Measurements from ENCODE around the gene BLNK. TPM values are rescaled to one million over a fixed set of nuclear protein-coding genes. Genes with fewer than 3 reads are reported as not detected.
"Not testable (repeated sequence)": the region's sequence is repeated elsewhere in the genome, so short reads cannot be mapped to it uniquely, and the experiment has no call there.

Gene BLNK
- total and polyA plus RNA-seq, 8 donors = 1.3 to 38.5 (median 21.1) TPM

DNA sequence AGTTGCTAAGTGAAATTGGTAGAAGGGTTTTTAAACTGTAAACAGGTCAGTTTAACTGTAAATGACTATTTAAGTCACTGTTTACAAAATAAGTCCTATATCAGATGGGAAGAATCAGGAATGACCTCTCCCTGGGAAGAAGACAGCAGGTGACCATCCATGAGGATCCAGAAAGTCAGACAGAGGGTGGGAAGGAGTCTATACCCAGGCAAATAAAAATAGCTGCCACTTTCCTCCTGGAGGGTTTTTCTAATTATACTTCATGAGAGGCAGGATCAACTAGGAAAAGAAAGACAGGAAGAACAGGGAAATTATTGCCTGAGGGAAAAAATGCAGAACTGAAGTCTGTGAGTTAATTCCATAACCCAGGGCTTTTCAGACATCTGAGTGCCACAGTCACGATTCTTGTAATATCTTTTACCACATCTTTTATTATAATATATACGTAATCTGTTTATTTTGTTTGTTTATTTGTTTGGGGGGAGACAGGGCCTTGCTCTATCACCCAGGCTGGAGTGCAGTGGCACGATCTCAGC lies 39.9 kb upstream of the BLNK start:
- 70 to 83% (median 79%) methylated on average over 3 of the region's 3 CpGs for WGBS, 5 donors
- intact Hi-C loops (cut with DNase I; ENCODE audit: low total_unique reads) = no loop called here

DNA sequence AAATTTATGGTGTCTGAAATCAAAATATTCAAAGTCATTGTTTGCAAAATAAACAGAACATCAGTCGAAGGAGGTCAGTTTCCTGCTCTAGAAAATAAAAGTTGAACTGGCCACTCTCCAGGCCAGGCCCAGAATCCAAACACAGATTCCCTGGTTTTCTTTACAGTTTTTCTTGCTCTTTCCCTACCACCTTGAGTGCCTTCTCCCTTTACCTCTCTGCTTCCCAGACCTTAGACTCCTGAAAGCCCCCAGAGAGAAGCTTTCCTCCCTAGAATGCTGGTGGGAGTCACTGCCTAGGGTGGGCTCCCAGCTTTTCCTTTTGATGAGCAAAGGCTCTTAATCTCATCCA lies 38.9 kb upstream of the BLNK start:
- no peak for DNase-seq
- Histone ChIP-seq H3K4me1 (peaks cover 0 to 18% (median 13%) of the 10 kb centered on the region in 4 donors), H3K27ac (no peak overlapping the region), H3K27me3 (no peaks in the 10 kb centered on the region), H3K9me3 (no peaks in the 10 kb centered on the region), H3K4me3 (no peak overlapping the region), H3K36me3 (no peaks in the 10 kb centered on the region)
- TF ChIP-seq EP300 (IDR thresholded peaks at IDR 0.05) = no peak
- TF ChIP-seq POLR2A (IDR thresholded peaks at IDR 0.05) = no peak
- TF ChIP-seq CTCF (IDR thresholded peaks at IDR 0.05) = no peak
- TF ChIP-seq POLR2AphosphoS5 (IDR thresholded peaks at IDR 0.05) = no peak
- WGBS, 5 donors = 9 to 27% (median 14%) methylated on average over 1 of the region's 1 CpG
- intact Hi-C loops (cut with DNase I; ENCODE audit: low total_unique reads) = no loop called here

More for the DNA sequence above, 39.9 kb upstream of the BLNK start:
- TF ChIP-seq CTCF (IDR thresholded peaks at IDR 0.05) (no peak), EP300 (IDR thresholded peaks at IDR 0.05) (no peak), POLR2A (IDR thresholded peaks at IDR 0.05) (no peak), POLR2AphosphoS5 (IDR thresholded peaks at IDR 0.05) (no peak)
- no peak overlapping the region for H3K4me3 ChIP-seq
- H3K27me3 ChIP-seq = peaks cover 0 to 5% (median 0%) of the 10 kb centered on the region in 3 donors
- no peaks in the 10 kb centered on the region for H3K9me3 ChIP-seq
- no peaks in the 10 kb centered on the region for H3K36me3 ChIP-seq
- peaks cover 0 to 18% (median 13%) of the 10 kb centered on the region in 4 donors for H3K4me1 ChIP-seq
- no peak overlapping the region for H3K27ac ChIP-seq
- no peak for DNase-seq

- 57 to 79% (median 67%) methylated on average over 3 of the region's 3 CpGs for WGBS, 5 donors
- Histone ChIP-seq H3K36me3 (no peaks in the 10 kb centered on the region), H3K4me3 (no peak overlapping the region), H3K9me3 (no peaks in the 10 kb centered on the region), H3K27me3 (no peaks in the 10 kb centered on the region), H3K27ac (no peak overlapping the region), H3K4me1 (peaks cover 0 to 18% (median 13%) of the 10 kb centered on the region in 4 donors)
- TF ChIP-seq EP300 (IDR thresholded peaks at IDR 0.05) = no peak
- TF ChIP-seq POLR2AphosphoS5 (IDR thresholded peaks at IDR 0.05) = no peak
- TF ChIP-seq POLR2A (IDR thresholded peaks at IDR 0.05) = no peak
- TF ChIP-seq CTCF (IDR thresholded peaks at IDR 0.05) = no peak
- peak in 1 of 2 donors; percentile 15 for DNase-seq
- intact Hi-C loops (cut with DNase I; ENCODE audit: low total_unique reads) = no loop called here
Measured at GRCh38 chr10:96309628-96310320, 38.4 kb upstream of the BLNK start.

DNA sequence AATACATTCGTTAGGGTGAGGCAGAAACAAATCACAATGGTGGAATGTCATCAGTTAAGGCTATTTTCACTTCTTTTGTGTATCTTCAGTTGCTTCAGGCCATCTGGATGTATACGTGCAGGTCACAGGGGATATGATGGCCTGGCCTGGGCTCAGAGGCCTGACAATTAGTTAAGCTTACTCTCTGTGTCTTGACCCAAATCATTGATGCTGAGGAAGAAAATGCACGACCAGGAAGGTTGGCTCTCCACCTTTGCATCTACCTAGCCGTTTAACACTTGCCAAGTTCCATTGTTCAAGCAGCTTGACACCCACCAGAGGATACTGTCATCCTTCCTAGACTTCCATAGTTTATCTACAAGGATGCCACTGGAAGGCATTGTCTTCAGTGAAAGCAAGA lies 37.5 kb upstream of the BLNK start:
- intact Hi-C loops (cut with DNase I; ENCODE audit: low total_unique reads); H3K36me3 ChIP-seq; DNase-seq; H3K27me3 ChIP-seq; H3K27ac ChIP-seq; H3K4me3 ChIP-seq; H3K9me3 ChIP-seq: not testable (repeated sequence)
- H3K4me1 ChIP-seq = peaks cover 0 to 18% (median 13%) of the 10 kb centered on the region in 4 donors
- 65 to 74% (median 70%) methylated on average over 4 of the region's 4 CpGs for WGBS, 5 donors

DNA sequence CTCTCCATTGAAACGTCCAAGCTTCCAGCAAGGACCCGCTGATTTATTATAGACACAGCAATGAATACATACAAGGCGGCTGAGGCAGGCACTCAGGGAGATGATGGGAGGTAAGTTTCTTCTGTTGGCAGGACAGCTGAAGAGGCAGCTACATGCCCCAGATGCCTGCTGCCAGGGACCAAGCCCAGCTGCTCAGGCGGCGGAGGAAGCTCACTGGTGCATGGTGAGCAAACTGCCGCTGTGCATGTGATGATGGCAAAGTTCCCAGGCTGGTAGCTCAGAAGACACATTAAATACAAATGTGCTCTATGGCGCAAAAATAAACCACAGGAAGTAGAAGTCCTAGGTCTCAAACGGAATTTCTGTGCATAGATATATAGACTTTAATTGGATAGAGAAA lies 35.1 kb upstream of the BLNK start:
- intact Hi-C loops (cut with DNase I; ENCODE audit: low total_unique reads) = no loop called here
- Histone ChIP-seq H3K27ac (no peak overlapping the region), H3K36me3 (no peaks in the 10 kb centered on the region), H3K4me3 (no peak overlapping the region), H3K9me3 (no peaks in the 10 kb centered on the region), H3K27me3 (peaks cover 0 to 7% (median 0%) of the 10 kb centered on the region in 3 donors), H3K4me1 (peaks cover 0 to 18% (median 13%) of the 10 kb centered on the region in 4 donors)
- peak in 1 of 2 donors; percentile 66 for DNase-seq
- TF ChIP-seq EP300 (IDR thresholded peaks at IDR 0.05) = no peak
- no peak for TF ChIP-seq POLR2A (IDR thresholded peaks at IDR 0.05)
- no peak for TF ChIP-seq CTCF (IDR thresholded peaks at IDR 0.05)
- no peak for TF ChIP-seq POLR2AphosphoS5 (IDR thresholded peaks at IDR 0.05)
- 47 to 64% (median 60%) methylated on average over 8 of the region's 8 CpGs for whole genome bisulfite sequencing, 5 donors

Measured in stomach (tissue), 9 donors.